ENCODE results near the gene TIAM1.

Gene TIAM1

DNA sequence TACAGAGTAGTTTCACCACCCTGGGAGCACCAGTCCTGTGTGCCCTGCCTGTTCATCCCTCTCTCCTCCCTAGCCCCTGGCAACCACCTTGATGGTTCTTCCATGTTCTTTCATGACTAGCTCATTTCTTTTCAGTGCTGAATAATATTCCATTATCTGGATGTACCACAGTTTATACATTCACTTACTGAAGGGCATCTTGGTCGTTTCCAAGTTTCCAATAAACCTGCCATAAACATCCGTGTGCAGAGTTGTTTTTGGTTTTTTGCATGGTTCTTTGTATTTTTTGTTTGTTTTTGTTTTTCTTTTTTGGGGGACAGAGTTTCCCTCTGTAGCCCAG, 13.9 kb downstream of the TIAM1 start:
- DNase-seq (ENCODE audit: low read depth in 2 of 2): no peak

DNA sequence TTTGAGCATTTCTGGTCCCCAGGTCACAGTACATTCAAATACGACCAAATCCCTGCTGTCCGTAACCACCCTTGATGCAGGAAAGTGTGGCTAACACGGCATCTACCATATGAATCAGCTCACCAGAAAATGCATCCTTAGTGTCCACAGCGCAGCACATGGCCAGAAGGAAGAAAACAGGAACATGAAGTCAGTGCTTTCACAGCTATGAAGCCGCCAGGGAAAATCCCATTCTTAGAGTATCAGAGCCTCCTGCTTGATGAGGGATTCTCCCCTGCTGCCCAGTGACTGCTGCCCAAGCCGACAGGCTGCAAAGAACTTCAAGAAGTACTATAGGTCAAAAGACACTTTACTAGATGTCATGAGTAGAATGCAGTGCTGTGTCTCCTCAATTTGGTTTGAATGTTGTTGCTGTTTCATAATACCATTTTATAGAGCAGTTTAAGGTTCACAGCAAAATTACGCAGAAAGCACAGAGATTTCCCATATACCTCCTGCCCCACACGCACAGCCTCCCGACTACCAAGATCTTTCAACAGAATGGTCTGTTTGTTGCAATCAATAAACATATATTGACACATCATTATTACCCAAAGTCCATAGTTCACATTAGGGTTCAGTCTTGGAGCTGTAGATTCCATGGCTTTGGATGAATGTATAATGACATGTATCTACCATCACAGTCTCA, 14.5 kb downstream of the TIAM1 start:
- DNase-seq (ENCODE audit: low read depth in 2 of 2): no peak

- peak; percentile 54 to 62 for DNase-seq (ENCODE audit: low read depth in 2 of 2)
Measured at GRCh38 chr21:31326522-31327242, 17.4 kb downstream of the TIAM1 start.

DNA sequence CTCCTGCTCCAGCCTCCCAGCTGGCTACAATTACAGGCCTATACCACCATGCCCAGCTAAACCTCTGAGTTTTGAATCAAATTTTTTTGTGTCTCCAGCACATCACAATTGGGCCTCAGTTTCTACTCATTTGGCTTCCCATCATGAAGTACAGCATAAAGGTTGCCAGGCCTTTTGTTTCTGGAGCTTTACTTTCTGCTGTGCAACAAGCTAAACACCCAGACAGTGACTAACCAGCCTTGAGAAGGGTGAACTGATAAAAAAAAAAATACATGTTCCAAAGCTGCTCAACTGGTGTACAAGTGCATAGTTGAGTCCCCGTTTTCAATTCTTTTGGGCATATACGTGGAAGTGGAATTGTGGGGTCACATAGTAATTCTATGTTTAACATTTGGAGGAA, 25.1 kb downstream of the TIAM1 start:
- DNase-seq (ENCODE audit: low read depth in 2 of 2): no peak

DNA sequence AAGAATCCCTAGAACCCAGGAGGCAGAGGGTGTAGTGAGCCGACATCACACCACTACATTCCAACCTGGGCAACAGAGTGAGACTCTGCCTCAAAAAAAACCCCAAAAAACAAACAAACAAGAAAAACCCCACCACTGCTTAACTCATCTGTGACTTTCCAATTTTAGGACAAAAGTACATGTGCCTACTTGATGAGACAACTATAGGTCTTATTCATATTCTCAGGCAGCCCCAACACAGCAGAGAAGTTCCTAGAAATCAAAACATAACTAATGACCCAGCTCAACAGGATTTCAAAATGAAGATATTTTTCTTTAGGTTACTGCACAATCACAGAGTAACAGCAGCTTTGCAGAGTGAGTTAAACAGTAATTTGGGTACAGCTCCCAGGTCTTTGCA, 26.4 kb downstream of the TIAM1 start:
- DNase-seq (ENCODE audit: low read depth in 2 of 2): no peak

GRCh38 chr21:31316488-31317169, 27.4 kb downstream of the TIAM1 start:
- no peak for DNase-seq (ENCODE audit: low read depth in 2 of 2)

GRCh38 chr21:31316072-31316471, 28.0 kb downstream of the TIAM1 start:
- DNase-seq (ENCODE audit: low read depth in 2 of 2): no peak

DNA sequence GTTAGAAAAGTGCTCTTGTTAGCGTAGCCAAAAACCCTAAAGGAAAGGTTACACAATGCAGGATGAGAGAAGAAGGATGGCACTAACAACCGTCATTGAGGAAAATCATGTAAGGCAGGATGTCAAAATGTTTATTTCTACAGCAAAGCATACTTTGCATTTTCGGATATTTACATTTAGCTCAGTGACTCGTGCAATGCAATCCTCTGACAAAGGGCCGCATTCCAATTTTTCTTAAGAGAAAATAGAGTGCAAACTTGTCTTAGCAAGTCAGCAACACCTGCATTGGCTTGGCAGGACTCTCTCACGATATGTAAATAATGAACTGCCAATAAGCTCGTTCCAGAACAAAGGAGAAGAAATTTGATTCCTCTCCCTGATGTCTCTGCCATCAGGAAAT, 33.3 kb downstream of the TIAM1 start:
- DNase-seq (ENCODE audit: low read depth in 2 of 2): no peak

- no peak for DNase-seq (ENCODE audit: low read depth in 2 of 2)
Measured at GRCh38 chr21:31308584-31308983, 35.5 kb downstream of the TIAM1 start.

DNA sequence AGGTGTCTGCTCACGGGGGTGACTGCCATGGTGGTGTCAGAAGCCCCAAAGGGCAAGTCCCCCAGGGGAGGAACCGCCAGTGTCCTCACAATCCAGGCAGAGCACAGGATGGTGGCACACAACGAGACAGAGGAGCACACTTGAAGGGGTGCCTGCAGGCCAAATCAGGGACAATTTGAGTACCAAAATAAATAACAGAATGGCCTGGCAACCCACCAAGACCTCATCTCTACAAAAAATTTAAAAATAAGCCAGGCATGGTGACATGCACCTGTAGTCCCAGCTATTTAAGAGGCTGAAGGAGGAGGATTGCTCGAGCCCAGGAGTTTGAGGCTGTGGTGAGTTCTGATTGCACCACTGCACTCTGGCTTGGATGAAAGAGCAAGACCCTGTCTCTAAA, 38.2 kb downstream of the TIAM1 start:
- no peak for DNase-seq (ENCODE audit: low read depth in 2 of 2)

GRCh38 chr21:31299291-31300147, 44.5 kb downstream of the TIAM1 start:
- no peak for DNase-seq (ENCODE audit: low read depth in 2 of 2)

DNA sequence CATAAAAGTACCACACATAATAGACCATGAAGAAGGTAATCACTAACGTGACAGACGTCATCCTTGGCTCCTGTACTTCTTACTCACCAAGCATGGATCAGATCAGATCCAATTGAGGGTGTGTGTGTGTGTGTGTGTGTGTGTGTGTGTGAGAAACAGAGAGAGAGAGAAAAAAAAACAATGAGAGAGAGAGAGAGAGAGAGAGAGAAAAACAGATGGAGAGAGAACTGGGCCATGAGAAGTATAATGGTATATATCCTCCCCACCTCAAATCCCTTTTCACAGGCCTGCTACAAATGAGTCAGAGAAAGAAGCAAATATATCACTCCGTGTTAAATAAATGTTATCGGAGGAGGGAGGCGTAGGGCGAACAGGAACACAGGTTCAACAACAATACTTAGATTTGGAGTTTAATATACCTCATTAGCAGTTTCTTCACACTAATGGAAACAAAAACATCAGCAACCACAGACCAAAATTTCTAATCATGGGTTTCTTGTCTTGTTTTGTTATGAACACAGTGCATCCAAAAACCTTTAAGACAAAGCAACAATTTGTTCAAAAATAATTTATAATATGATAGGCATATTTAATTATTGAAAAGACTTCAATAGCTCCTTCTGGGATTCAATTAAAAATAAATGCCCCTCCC, 45.3 kb downstream of the TIAM1 start:
- no peak for DNase-seq (ENCODE audit: low read depth in 2 of 2)

DNA sequence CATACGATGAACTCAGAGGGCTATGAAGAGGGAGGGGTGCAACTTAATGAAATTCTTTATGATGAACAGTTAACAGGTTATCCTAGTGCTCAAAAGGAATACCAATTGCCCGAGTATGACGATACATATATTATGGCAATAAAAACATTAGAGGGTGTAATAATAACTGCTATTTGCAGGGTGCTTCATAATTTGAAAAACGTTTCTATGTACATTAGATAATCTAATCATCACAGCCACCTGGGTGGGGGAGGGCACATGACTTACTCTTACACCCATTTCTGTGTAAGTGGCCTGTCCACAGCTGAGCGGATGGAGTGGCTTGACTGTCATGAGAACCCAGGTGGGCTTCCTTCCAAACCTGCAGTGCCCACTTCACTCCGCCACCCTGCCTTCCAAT, 46.3 kb downstream of the TIAM1 start:
- DNase-seq (ENCODE audit: low read depth in 2 of 2): no peak

DNA sequence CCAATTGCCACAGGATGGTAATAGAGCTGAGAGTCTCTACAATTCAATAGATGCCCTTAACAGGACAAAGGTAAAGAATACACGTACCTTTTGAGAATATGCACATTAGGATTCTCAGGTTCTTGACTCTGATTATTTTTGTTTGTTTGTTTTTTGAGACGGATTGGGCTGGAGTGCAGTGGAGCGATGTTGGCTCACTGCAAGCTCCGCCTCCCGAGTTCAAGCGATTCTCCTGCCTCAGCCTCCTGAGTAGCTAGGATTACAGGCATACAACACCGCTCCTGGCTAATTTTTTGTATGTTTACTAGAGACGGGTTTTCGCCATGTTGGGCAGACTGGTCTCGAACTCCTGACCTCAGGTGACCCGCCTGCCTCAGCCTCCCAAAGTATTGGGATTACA, 48.4 kb downstream of the TIAM1 start:
- DNase-seq (ENCODE audit: low read depth in 2 of 2): no peak

GRCh38 chr21:31294691-31295090, 49.4 kb downstream of the TIAM1 start:
- no peak for DNase-seq (ENCODE audit: low read depth in 2 of 2)

- peak; percentile 60 to 64 for DNase-seq (ENCODE audit: low read depth in 2 of 2)
Measured at GRCh38 chr21:31293986-31294385, 50.1 kb downstream of the TIAM1 start.

DNA sequence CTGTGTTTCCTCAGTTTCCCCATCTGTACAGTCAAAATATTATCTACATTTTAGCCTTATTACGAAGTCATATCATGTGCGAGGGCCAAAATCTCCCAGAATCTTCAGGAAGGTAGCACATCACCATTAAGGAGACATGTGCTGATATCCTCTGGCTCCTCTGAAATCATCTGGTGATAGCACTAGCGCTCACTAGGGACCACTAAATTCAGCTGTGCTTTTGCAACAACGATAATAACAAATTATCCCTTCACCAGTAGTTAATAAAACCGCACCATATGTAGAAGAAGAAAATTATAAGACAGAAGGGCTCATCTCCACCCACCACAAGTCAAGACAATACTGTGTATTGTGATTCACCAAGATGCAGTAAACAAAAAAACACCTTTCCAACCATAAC, 53.3 kb downstream of the TIAM1 start:
- no peak for DNase-seq (ENCODE audit: low read depth in 2 of 2)

DNA sequence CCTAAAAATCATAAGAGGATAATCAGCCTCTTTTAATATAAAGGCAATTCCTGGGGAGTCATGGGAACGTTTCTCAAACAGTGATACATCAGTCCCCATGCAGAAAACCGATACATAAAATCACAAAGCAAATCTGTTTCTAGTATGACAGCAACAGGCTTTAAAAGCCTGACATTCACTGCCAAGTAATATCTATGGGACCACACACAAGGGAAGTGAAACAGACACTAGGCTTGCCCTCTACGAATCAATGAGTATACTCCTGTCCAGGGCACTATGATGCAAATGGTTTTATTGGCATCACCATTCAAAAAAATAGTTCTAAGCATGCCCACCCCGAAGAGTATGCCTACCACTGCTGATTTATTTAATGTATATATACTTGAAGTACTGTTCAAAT, 54.4 kb downstream of the TIAM1 start:
- DNase-seq (ENCODE audit: low read depth in 2 of 2): no peak

GRCh38 chr21:31288191-31288590, 55.9 kb downstream of the TIAM1 start:
- DNase-seq (ENCODE audit: low read depth in 2 of 2): no peak

GRCh38 chr21:31287201-31287600, 56.9 kb downstream of the TIAM1 start:
- DNase-seq (ENCODE audit: low read depth in 2 of 2): no peak

DNA sequence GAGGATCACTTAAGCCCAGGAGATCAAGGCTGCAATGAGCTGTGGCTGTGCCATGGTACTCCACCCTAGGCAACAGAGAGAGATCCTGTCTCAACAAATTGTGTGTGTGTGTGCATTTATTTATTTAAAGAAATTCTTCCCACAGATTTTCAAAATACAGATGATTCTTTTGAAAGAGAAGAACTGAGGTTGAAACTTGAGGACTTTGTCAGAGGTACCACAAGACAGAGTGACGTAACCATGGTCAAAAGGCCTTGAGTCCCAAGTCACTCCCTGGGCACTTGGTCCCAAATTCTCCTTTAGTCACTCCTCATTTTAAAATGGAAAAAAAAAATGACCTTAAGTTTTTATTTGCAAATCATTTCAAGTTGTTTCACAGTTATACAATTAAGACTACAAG, 57.4 kb downstream of the TIAM1 start:
- no peak for DNase-seq (ENCODE audit: low read depth in 2 of 2)

Data from stimulated activated CD4-positive, alpha-beta T cell treated with anti-CD3 and anti-CD28 coated beads, Interleukin-15, amount 100 ng/mL, for 48 hours (primary cell).